ENCODE measurements around the gene C4orf36.

The C4orf36 gene

GRCh38 chr4:86853209-86853608, 39.0 kb downstream of the C4orf36 start:
- DNase-seq, result no peak

- no peak for DNase-seq
Observed at GRCh38 chr4:86848732-86849619, 43.2 kb downstream of the C4orf36 start, which contains the start of gene SLC10A6. Gene SLC10A6 (minus strand): TSS chr4:86849384. CDS start chr4:86849115, 269 bp downstream.

- no peak for DNase-seq
Observed at GRCh38 chr4:86848136-86848535, 44.1 kb downstream of the C4orf36 start.

GRCh38 chr4:86847571-86847970, 44.7 kb downstream of the C4orf36 start:
- no peak for DNase-seq

- DNase-seq, result no peak
Observed at GRCh38 chr4:86846921-86847320, 45.3 kb downstream of the C4orf36 start.

- DNase-seq, result no peak
Observed at GRCh38 chr4:86845593-86845992, 46.6 kb downstream of the C4orf36 start.

GRCh38 chr4:86841309-86841708, 50.9 kb downstream of the C4orf36 start:
- no peak for DNase-seq

- DNase-seq, result no peak
Observed at GRCh38 chr4:86840858-86841257, 51.4 kb downstream of the C4orf36 start.

- DNase-seq, result no peak
Observed at GRCh38 chr4:86837691-86838503, 54.3 kb downstream of the C4orf36 start.

GRCh38 chr4:86835677-86836076, 56.5 kb downstream of the C4orf36 start:
- DNase-seq, result no peak

- no peak for DNase-seq
Observed at GRCh38 chr4:86834901-86835300, 57.3 kb downstream of the C4orf36 start.

- no peak for DNase-seq
Observed at GRCh38 chr4:86833615-86834014, 58.6 kb downstream of the C4orf36 start.

GRCh38 chr4:86831262-86832130, 60.7 kb downstream of the C4orf36 start:
- no peak for DNase-seq

All from cerebellar nuclear complex (tissue), 1 donor.